ENCODE measurements around the gene SAT1.

Gene SAT1

GRCh38 chrX:23776363-23776762 lies 6.6 kb upstream of the SAT1 start:
- DNase-seq (ENCODE audit: low read depth in 2 of 2), result no peak

GRCh38 chrX:23779025-23779424 lies 3.9 kb upstream of the SAT1 start:
- DNase-seq (ENCODE audit: low read depth in 2 of 2), result no peak

- no peak for DNase-seq (ENCODE audit: low read depth in 2 of 2)
Observed at GRCh38 chrX:23782455-23782854, 518 bp upstream of the SAT1 start.

GRCh38 chrX:23783589-23784469 lies 856 bp downstream of the SAT1 start:
- no peak for DNase-seq (ENCODE audit: low read depth in 2 of 2)

- no peak for DNase-seq (ENCODE audit: low read depth in 2 of 2)
Observed at GRCh38 chrX:23784470-23785331, 1.7 kb downstream of the SAT1 start.

- no peak for DNase-seq (ENCODE audit: low read depth in 2 of 2)
Observed at GRCh38 chrX:23785580-23785979, 2.6 kb downstream of the SAT1 start.

- no peak for DNase-seq (ENCODE audit: low read depth in 2 of 2)
Observed at GRCh38 chrX:23786268-23786815, 3.4 kb downstream of the SAT1 start.

- no peak for DNase-seq (ENCODE audit: low read depth in 2 of 2)
Observed at GRCh38 chrX:23787745-23788118, 4.8 kb downstream of the SAT1 start.

GRCh38 chrX:23788521-23788920 lies 5.5 kb downstream of the SAT1 start:
- DNase-seq (ENCODE audit: low read depth in 2 of 2), result no peak

- no peak for DNase-seq (ENCODE audit: low read depth in 2 of 2)
Observed at GRCh38 chrX:23788946-23789345, 6.0 kb downstream of the SAT1 start.

- DNase-seq (ENCODE audit: low read depth in 2 of 2), result no peak
Observed at GRCh38 chrX:23789386-23790154, 6.6 kb downstream of the SAT1 start.

GRCh38 chrX:23790155-23790497 lies 7.2 kb downstream of the SAT1 start:
- no peak for DNase-seq (ENCODE audit: low read depth in 2 of 2)

GRCh38 chrX:23792861-23793553 lies 10.0 kb downstream of the SAT1 start:
- DNase-seq (ENCODE audit: low read depth in 2 of 2), result no peak

- DNase-seq (ENCODE audit: low read depth in 2 of 2), result no peak
Observed at GRCh38 chrX:23795221-23795620, 12.2 kb downstream of the SAT1 start.

- DNase-seq (ENCODE audit: low read depth in 2 of 2), result no peak
Observed at GRCh38 chrX:23797371-23798128, 14.6 kb downstream of the SAT1 start.

GRCh38 chrX:23799469-23800065 lies 16.6 kb downstream of the SAT1 start:
- DNase-seq (ENCODE audit: low read depth in 2 of 2), result no peak

GRCh38 chrX:23802431-23802830 lies 19.5 kb downstream of the SAT1 start:
- no peak for DNase-seq (ENCODE audit: low read depth in 2 of 2)

- no peak for DNase-seq (ENCODE audit: low read depth in 2 of 2)
Observed at GRCh38 chrX:23803931-23804381, 21.0 kb downstream of the SAT1 start.

- no peak for DNase-seq (ENCODE audit: low read depth in 2 of 2)
Observed at GRCh38 chrX:23804578-23804977, 21.6 kb downstream of the SAT1 start.

- DNase-seq (ENCODE audit: low read depth in 2 of 2), result no peak
Observed at GRCh38 chrX:23805389-23805788, 22.4 kb downstream of the SAT1 start.

Measured in stimulated activated CD8-positive, alpha-beta memory T cell treated with anti-CD3 and anti-CD28 coated beads, Interleukin-7, amount 100 ng/mL, for 4 hours (primary cell).